ENCODE measurements around the gene TEFM.
A peak's percentile ranks its signal among the peaks of the same experiment; 100 is the strongest.
"Not testable (repeated sequence)": the region's sequence is repeated elsewhere in the genome, so short reads cannot be mapped to it uniquely, and the experiment has no call there.

The TEFM gene

GRCh38 chr17:30906101-30906911, at the start of gene TEFM:
Gene TEFM, minus strand, starts transcription at chr17:30906238. Its CDS starts 40 bp downstream, at chr17:30906198.
- DNase-seq (ENCODE audit: low spot score): peak; percentile 93

- DNase-seq (ENCODE audit: low spot score): no peak
These were observed 48.2 kb upstream of the TEFM start for GRCh38 chr17:30954046-30954830.

GRCh38 chr17:30952638-30953393, 46.8 kb upstream of the TEFM start:
- DNase-seq (ENCODE audit: low spot score): no peak

GRCh38 chr17:30950669-30951399, 44.8 kb upstream of the TEFM start:
- DNase-seq (ENCODE audit: low spot score): peak; percentile 90

- no peak for DNase-seq (ENCODE audit: low spot score)
These were observed 44.2 kb upstream of the TEFM start for GRCh38 chr17:30950189-30950588.

- DNase-seq (ENCODE audit: low spot score): no peak
These were observed 41.8 kb upstream of the TEFM start for GRCh38 chr17:30947796-30948195.

- peak; percentile 48 for DNase-seq (ENCODE audit: low spot score)
These were observed 36.5 kb upstream of the TEFM start for GRCh38 chr17:30942308-30943079.

- DNase-seq (ENCODE audit: low spot score): no peak
These were observed 33.1 kb upstream of the TEFM start for GRCh38 chr17:30939051-30939689.

- DNase-seq (ENCODE audit: low spot score): no peak
These were observed 27.9 kb upstream of the TEFM start for GRCh38 chr17:30933966-30934365.

- not testable (repeated sequence) for DNase-seq (ENCODE audit: low spot score)
These were observed 25.5 kb upstream of the TEFM start for GRCh38 chr17:30931582-30931981.

- no peak for DNase-seq (ENCODE audit: low spot score)
These were observed 24.5 kb upstream of the TEFM start for GRCh38 chr17:30930495-30930894.

- DNase-seq (ENCODE audit: low spot score): not testable (repeated sequence)
These were observed 23.8 kb upstream of the TEFM start for GRCh38 chr17:30929861-30930260.

GRCh38 chr17:30929081-30929633, 23.1 kb upstream of the TEFM start:
- DNase-seq (ENCODE audit: low spot score): no peak

- DNase-seq (ENCODE audit: low spot score): no peak
These were observed 22.5 kb upstream of the TEFM start for GRCh38 chr17:30928584-30928983.

GRCh38 chr17:30927756-30928155, 21.7 kb upstream of the TEFM start:
- DNase-seq (ENCODE audit: low spot score): no peak

- no peak for DNase-seq (ENCODE audit: low spot score)
These were observed 20.5 kb upstream of the TEFM start for GRCh38 chr17:30926516-30926915.

- DNase-seq (ENCODE audit: low spot score): no peak
These were observed 18.3 kb upstream of the TEFM start for GRCh38 chr17:30924341-30924740.

GRCh38 chr17:30922235-30923030, 16.4 kb upstream of the TEFM start:
- DNase-seq (ENCODE audit: low spot score): peak; percentile 6

- DNase-seq (ENCODE audit: low spot score): peak; percentile 55
These were observed 15.6 kb upstream of the TEFM start, which contains the start of gene ADAP2 for GRCh38 chr17:30921544-30922196. Gene ADAP2, plus strand, starts transcription at chr17:30921945. Its CDS starts 70 bp downstream, at chr17:30922015.
